ENCODE data around the gene C1RL.
A peak's percentile ranks its signal among the peaks of the same experiment; 100 is the strongest.

The C1RL gene, protein sequence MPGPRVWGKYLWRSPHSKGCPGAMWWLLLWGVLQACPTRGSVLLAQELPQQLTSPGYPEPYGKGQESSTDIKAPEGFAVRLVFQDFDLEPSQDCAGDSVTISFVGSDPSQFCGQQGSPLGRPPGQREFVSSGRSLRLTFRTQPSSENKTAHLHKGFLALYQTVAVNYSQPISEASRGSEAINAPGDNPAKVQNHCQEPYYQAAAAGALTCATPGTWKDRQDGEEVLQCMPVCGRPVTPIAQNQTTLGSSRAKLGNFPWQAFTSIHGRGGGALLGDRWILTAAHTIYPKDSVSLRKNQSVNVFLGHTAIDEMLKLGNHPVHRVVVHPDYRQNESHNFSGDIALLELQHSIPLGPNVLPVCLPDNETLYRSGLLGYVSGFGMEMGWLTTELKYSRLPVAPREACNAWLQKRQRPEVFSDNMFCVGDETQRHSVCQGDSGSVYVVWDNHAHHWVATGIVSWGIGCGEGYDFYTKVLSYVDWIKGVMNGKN

DNA sequence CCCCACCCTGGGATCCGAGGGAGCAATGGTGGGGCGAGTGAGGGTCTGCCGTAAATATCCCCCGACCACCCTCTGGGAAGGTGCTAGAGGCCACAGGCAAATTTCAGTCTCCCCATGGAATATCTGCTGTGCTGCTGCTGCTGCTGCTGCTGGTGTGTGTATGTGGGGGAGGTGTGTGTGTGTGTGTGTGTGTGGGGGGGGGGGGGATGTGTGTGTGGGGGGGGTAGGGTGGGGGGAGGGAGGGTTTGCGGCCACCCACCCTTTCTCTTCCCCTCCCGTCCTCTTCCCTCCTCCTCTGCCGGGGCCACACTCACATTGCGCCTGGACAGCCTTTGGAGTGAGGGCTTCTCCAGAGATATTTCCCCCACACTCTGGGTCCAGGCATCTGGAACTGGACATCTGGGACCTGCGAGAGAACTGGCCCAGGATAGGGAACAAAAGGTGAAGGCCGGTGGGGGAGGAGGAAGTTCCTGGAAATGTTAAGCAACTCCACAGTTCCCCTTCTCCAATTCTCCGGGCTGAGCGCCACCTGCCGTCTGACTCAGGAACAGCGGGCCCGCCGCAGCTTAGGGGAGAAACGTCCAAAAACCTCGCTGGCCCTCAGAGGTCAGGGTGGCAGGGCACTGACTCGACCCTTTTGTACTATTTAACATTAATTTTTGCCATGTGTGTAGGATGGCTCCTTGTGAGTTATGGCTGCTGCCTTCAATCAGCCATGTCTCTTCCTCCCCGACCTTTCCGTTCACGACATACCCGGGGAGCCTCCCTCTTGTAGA is at the start of gene C1RL:
TSS of gene C1RL (minus strand) at position 419 of the 776 bp plus-strand sequence. CDS start at position 385, 34 bp downstream.
- peak; percentile 91 for DNase-seq

DNA sequence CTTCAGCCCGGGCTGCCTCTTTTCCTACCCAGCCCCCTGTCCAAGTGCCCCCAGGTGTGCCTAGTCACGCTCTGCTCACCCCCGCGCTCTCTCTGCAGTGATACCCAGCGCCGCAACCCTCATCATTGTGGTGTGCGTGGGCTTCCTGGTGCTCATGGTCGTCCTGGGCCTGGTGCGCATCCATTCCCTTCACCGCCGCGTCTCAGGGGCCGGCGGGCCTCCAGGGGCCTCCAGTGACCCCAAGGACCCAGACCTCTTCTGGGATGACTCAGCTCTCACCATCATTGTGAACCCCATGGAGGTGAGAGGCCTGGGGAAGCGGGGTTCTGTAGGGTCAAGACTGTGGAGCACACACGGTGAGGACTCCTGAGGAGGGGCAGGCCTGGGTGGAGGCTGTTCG is 48.4 kb upstream of the C1RL start:
- no peak for DNase-seq

DNA sequence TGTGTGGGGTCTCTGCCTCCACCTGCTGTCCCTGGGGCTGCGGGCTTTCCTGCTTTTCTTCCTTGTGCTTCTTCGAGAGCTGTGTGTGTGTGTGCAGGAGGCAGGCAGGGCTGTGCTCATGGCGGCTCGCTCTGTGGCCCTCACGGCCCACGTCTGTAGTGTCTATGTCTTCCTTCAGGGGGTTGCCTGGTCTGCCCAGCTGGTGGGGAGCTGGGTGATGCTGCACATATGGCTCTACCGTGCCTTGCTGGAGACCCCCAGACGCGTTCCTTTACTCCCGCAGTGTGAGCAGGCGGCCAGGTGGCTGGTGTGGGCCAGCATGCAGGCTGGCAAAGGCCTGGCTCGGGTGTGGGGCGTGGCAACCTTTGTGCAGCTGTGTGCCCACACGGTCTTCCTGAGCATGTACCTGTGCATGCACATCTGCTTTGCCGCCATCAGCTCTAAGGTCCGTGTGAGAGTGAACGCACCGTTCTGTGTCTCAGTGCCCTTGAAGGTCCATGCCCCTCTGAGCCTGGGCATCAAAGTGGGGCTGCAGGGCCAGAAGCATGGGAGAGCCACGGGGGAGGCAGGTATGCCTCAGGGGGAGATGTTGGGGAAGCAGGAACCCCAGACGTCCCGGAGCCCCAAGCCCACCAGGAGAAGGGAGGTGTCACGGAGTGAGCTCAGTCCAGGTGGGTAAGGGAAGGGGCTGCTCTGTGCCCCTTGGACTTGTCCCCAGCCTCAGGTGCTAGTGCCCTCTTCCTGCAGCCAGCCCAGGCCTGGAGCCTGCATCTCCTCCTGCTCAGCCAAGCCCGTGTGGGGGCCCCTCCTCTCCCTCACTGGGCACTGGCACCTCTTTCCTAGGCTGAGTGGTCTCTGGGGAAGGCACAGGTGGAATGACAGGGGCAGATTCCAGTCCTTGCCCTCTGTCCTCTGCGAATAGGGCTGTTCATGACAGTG is 47.5 kb upstream of the C1RL start:
- DNase-seq, result no peak

- peak; percentile 22 for DNase-seq
Measured at GRCh38 chr12:7155471-7156034, 46.5 kb upstream of the C1RL start.

DNA sequence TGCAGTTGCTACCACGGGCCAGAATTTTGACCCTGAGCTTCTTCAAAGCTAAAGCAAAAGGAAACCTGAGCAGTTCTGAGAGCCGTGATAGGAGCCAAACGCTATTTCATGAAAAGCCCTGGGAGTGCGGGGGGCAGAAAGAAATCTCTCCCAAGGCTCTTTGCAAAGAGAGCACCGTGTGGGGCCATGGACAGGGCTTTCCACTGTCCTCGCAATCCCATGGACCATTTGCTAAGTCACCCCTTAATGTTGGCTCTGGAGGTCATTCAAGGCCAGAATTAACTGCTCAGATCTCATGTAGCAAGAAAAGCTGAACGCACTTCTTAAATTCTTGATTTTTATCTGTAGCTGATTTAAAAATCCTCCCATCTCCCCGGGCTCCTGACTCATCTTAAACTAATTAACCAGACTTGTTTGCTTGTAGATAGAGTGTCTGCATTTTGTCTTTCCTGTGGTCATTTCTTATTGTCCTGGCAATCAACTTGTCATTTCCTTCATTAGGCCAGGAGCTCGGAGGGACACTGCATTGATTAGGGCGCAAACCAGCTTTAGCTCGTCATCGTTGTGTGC is 46.0 kb upstream of the C1RL start:
- DNase-seq, result no peak

DNA sequence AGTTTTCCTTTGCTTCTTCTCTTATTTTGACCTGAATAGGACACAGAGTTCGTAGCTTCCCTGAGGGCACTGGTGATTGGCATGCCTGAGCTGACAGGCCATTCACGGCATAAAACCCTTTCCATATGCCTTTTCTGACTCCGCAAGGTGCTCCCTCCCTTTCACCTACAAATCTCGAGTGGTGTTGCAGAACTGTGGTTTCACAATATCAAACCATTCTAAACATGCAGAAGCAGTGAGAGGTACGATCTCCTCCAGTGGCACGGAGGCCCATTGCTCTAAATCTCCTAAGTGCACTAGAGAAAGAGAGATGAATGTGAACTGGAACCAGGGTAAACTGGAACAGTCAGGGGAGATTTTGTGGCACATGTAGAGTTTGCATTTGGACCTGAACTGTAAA is 45.0 kb upstream of the C1RL start:
- no peak for DNase-seq

- DNase-seq, result no peak
Measured at GRCh38 chr12:7152818-7153217, 43.8 kb upstream of the C1RL start.

DNA sequence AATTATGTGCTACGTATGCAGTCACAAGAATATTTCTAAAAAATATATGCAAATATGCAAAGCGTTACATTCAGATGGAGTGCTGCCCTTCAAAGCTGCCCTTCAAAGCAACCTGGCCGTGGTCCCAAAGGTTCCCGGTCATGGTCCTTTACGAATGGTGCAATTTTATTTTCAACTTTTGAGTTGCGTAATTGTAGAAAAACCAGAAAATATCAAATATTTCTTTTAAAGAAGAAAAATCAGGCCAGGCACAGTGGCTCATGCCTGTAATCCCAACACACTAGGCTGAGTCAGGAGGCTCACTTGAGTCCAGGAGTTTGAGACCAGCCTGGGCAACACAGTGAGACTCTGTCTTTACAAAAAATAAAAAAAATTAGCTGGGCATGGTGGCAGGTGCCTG is 42.5 kb upstream of the C1RL start:
- no peak for DNase-seq

- DNase-seq, result no peak
Measured at GRCh38 chr12:7150841-7151240, 41.8 kb upstream of the C1RL start.

- no peak for DNase-seq
Measured at GRCh38 chr12:7150356-7150755, 41.3 kb upstream of the C1RL start.

DNA sequence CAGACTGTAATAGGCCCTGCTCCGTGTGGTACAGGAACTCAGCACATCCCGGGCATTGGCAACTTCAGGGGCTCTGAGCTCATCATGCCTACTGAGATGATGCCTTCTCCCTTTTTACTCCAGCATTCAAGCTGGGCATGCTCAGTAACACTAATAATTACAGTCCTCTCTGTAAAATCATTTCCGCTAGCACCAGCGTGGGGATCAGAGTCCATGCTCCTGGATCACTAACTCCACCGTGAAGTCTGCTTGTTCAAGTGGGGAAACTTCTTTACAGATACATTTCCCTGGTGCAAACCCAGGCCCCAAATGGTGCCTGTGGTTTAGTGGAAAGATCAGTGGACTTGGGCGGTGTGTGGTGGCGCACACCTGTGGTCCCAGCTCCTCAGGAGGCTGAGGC is 37.9 kb upstream of the C1RL start:
- no peak for DNase-seq

DNA sequence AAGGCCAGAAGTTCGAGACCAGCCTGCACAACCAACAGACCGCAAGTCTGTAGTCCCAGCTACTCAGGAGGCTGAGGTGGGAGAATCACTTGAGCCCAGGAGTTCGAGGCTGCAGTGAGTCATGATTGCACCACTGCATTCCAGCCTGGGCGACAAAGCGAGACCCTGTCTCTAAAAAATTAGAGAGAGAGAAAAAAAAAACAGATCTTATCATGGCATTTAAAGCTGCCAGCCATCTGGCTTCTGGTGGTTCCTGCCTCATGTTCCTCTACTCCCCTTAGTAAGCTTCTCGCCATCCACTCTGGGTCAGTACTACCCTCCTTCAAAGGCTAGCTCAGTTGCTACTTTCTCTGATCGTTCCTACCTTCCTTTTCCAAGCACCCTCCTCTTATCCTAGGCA is 37.2 kb upstream of the C1RL start:
- DNase-seq, result no peak

DNA sequence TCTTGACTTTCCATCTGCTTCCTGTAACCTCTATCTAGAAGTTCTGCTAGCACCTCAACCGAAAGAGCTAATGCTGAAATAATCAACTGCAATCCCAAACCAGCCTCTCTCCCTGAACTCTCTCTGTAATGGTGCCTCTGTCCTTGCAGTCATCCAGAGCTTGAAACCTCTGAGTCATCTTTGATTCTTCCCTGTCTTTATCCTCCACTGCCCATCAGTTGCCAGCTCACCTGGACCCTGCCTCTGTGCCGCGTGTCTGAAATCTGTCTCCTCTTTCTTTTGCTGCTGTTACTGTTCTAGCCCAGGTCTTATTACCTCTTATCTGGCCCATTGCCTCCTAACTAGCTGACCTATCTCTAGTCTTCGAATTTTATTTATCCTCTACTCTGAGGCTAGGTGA is 36.7 kb upstream of the C1RL start:
- DNase-seq, result no peak

GRCh38 chr12:7144414-7145120 is 35.6 kb upstream of the C1RL start:
- DNase-seq, result peak; percentile 61

- no peak for DNase-seq
Measured at GRCh38 chr12:7143564-7143963, 34.5 kb upstream of the C1RL start.

DNA sequence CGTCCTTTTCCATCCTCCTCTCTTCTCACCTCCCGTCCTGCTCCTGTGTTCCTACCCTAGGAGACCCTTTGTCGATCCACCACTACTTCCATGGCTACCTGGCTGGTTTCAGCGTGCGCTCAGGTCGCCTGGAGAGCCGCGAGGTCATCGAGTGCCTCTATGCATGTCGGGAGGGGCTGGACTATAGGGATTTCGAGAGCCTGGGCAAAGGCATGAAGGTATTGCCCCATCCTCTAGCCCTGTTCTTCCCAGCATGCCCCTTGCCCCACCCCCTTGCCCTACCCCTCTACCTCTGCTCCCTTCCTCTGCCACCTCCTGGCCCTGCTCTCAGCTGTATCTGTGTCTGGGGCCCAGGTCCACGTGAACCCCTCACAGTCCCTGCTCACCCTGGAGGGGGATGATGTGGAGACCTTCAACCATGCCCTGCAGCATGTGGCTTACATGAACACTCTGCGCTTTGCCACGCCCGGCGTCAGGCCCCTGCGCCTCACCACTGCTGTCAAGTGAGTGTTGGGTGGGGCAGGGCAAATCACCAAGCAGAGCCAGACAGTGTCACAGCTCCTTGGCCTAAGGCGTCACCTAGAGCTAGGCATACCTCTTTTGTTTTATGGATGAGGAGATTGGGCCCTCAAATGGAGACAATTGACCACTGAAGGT is 33.9 kb upstream of the C1RL start:
- DNase-seq, result no peak

DNA sequence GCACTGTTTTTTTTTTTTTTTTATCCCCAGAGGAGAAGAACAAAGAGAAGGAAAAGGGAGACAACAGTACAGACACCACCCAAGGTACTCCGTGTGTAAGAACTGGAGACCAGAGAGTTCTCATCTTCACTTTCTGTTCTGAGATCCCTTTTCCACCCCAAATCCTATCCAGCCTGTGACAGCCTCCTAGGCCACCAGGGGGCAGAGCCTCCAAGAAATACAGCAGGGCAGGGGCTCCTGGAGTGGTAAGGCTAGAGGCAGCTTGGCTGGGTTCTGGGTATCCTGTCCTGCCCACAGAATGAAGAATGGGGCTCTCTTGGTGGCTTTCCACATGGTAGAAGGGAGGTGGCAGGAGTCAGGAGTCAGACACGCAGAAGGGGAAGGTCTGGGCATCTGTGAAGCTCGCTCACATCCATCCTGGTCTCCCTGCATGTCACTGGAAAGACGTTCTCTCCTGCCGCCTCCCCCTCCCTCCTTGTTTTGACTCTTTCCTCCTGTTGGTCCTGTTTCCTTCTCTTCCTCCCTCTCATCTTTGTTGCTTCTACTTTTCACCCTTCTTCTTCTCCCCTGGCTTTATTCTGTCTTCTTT is 33.1 kb upstream of the C1RL start:
- DNase-seq, result peak; percentile 67

GRCh38 chr12:7141351-7142005 is 32.5 kb upstream of the C1RL start:
- DNase-seq, result no peak

DNA sequence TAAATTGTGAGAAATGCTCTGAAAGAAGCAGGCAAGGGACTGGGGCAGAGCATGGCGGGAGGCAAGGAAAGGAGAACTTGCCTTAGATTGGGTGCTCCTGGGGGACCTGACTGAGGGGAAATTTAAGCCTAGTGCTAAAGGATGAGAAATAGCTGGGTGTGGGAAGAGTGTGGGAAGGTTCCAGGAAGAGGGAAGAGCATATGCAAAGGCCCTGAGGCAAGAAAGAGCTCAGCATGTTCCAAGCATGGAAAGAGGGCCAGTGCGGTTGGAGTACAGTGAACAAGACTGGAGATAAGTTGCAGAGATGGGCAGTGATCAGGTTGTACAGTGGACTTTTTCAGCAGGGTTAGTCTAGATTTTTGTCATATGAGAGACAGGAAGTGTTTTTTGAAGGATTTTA is 30.2 kb upstream of the C1RL start:
- DNase-seq, result no peak

GRCh38 chr12:7137908-7138307 is 28.9 kb upstream of the C1RL start:
- no peak for DNase-seq
